IMR-90 (cell line): ENCODE measurements around the gene DISP2. TPM values are rescaled to one million over a fixed set of nuclear protein-coding genes. Genes with fewer than 3 reads are reported as not detected.

Experiments
- ATAC-seq: fragments of 200-7000 bp; cut with Tn5 transposase; 2 replicates; pipeline ENCODE4 v1.9.1; 2020; ENCODE audit warnings: low read depth, mild to moderate bottlenecking, moderate library complexity
- BruUV-seq: library from RNA; stranded (reverse); fragments of 400-500 nt; replicated peaks from 2 replicates; lab custom pipeline; 2021; lab: Mats Ljungman, UMichigan
- CTCF ChIA-PET: fragments of 300-600 bp; formaldehyde crosslinking; extraction: SDS; loops from one replicate; lab custom pipeline; 2021; ENCODE audit warnings: antibody characterized with exemption; lab: Yijun Ruan, JAX
- POLR2A ChIA-PET: fragments of 300-600 bp; sonication (Branson Sonifier 250); formaldehyde crosslinking; loops from one replicate; lab custom pipeline; 2022; ENCODE audit warnings: antibody characterized with exemption; ENCODE audit not compliant: unreplicated experiment; lab: Charles Lee
- DNase-seq: peaks from one replicate; pipeline ENCODE4 v3.0.0; 2013
- H2AFZ ChIP-seq: replicated peaks from 2 replicates; pipeline ENCODE3; 2013; ENCODE audit warnings: low read length, mild to moderate bottlenecking; ENCODE audit not compliant: poor library complexity
- H2AK5ac ChIP-seq: 2 replicates; pipeline ENCODE4 v1.6.1; 2013; ENCODE audit warnings: low read depth, low read length, inconsistent platforms
- H2AK9ac ChIP-seq: replicated peaks from 2 replicates; pipeline ENCODE3; 2013; ENCODE audit warnings: mild to moderate bottlenecking, low read depth, low read length, moderate library complexity; ENCODE audit not compliant: poor library complexity
- H2BK120ac ChIP-seq: 2 replicates; pipeline ENCODE4 v1.6.1; 2013; ENCODE audit warnings: low read depth, low read length, inconsistent platforms
- H2BK15ac ChIP-seq: 3 replicates; pipeline ENCODE4 v1.6.1; 2013; ENCODE audit warnings: low read depth, low read length, inconsistent platforms
- H2BK20ac ChIP-seq: 2 replicates; pipeline ENCODE4 v1.6.1; 2013; ENCODE audit warnings: low read depth, mild to moderate bottlenecking, inconsistent platforms, low read length, moderate library complexity
- H2BK5ac ChIP-seq: 2 replicates; pipeline ENCODE4 v1.6.1; 2013; ENCODE audit warnings: mild to moderate bottlenecking, low read depth, low read length, inconsistent platforms; ENCODE audit not compliant: poor library complexity, severe bottlenecking
- H3K14ac ChIP-seq: replicated peaks from 2 replicates; pipeline ENCODE4 v1.6.1; 2013; ENCODE audit warnings: low read depth, low read length, inconsistent platforms
- H3K18ac ChIP-seq: 2 replicates; pipeline ENCODE4 v1.6.1; 2013; ENCODE audit warnings: low read depth, low read length, control low read depth
- H3K23ac ChIP-seq: 2 replicates; pipeline ENCODE4 v1.6.1; 2013; ENCODE audit warnings: low read depth, low read length, inconsistent platforms
- H3K27ac ChIP-seq: 2 replicates; pipeline ENCODE4 v1.5.1; 2013; ENCODE audit warnings: mild to moderate bottlenecking, control low read depth, low read length; ENCODE audit not compliant: insufficient read depth
- H3K27me3 ChIP-seq: 2 replicates; pipeline ENCODE4 v1.6.1; 2013; ENCODE audit warnings: low read length; ENCODE audit not compliant: control insufficient read depth, insufficient read depth
- H3K36me3 ChIP-seq: 2 replicates; pipeline ENCODE4 v1.6.1; 2013; ENCODE audit warnings: low read length, mixed read lengths; ENCODE audit not compliant: control insufficient read depth, insufficient read depth
- H3K4ac ChIP-seq: 2 replicates; pipeline ENCODE4 v1.6.1; 2013; ENCODE audit warnings: low read depth, low read length, inconsistent platforms
- H3K4me1 ChIP-seq: 2 replicates; pipeline ENCODE4 v1.6.1; 2013; ENCODE audit warnings: low read length, mixed read lengths; ENCODE audit not compliant: control insufficient read depth, insufficient read depth
- H3K4me2 ChIP-seq: 2 replicates; pipeline ENCODE4 v1.6.1; 2013; ENCODE audit warnings: low read depth, mild to moderate bottlenecking, control low read depth, low read length, moderate library complexity
- H3K4me3 ChIP-seq: 2 replicates; pipeline ENCODE4 v1.5.1; 2013; ENCODE audit warnings: low read depth, mild to moderate bottlenecking, control low read depth, low read length, moderate library complexity; ENCODE audit not compliant: insufficient read depth
- H3K56ac ChIP-seq: 2 replicates; pipeline ENCODE4 v1.6.1; 2013; ENCODE audit warnings: low read length, inconsistent platforms; ENCODE audit not compliant: insufficient read depth; ENCODE audit errors: extremely low read depth
- H3K79me1 ChIP-seq, 2 experiments: 2 replicates each; pipeline ENCODE4 v1.6.1; 2013; ENCODE audit warnings: low read length in 2 of 2, inconsistent platforms in 1 of 2, low read depth in 1 of 2
- H3K9ac ChIP-seq: 2 replicates; pipeline ENCODE4 v1.6.1; 2013; ENCODE audit warnings: low read depth, low read length, control low read depth
- H3K9me1 ChIP-seq: 2 replicates; pipeline ENCODE4 v1.6.1; 2013; ENCODE audit warnings: low read length, inconsistent platforms; ENCODE audit not compliant: insufficient read depth
- H3K9me3 ChIP-seq: 2 replicates; pipeline ENCODE4 v1.6.1; 2013; ENCODE audit warnings: low read length; ENCODE audit not compliant: control insufficient read depth, insufficient read depth
- H4K20me1 ChIP-seq: 2 replicates; pipeline ENCODE4 v1.6.1; 2013; ENCODE audit warnings: low read length, inconsistent platforms; ENCODE audit not compliant: insufficient read depth
- H4K5ac ChIP-seq: 2 replicates; pipeline ENCODE4 v1.6.1; 2013; ENCODE audit warnings: mild to moderate bottlenecking, low read depth, low read length, control low read depth
- H4K8ac ChIP-seq, 2 experiments: 2 replicates each; pipeline ENCODE4 v1.6.1; 2013; ENCODE audit warnings: low read depth in 2 of 2, low read length in 2 of 2, control low read depth in 1 of 2, inconsistent platforms in 1 of 2
- H4K91ac ChIP-seq: 2 replicates; pipeline ENCODE4 v1.6.1; 2013; ENCODE audit warnings: low read depth, low read length, inconsistent platforms; ENCODE audit not compliant: insufficient read depth
- BHLHE40 ChIP-seq: fragments of 150-350 bp; IDR thresholded peaks from 2 replicates; pipeline ENCODE4 v1.6.1; 2016; ENCODE audit warnings: mild to moderate bottlenecking, low read depth, low read length
- CEBPB ChIP-seq: IDR thresholded peaks from 2 replicates; pipeline ENCODE4 v1.6.1; 2012; ENCODE audit warnings: low read depth, low read length, improper control_type of control experiment
- CHD1 ChIP-seq: IDR thresholded peaks from 2 replicates; pipeline ENCODE4 v1.6.1; 2012; ENCODE audit warnings: low read depth, low read length, improper control_type of control experiment
- ELK1 ChIP-seq: fragments of 150-350 bp; IDR thresholded peaks from 2 replicates; pipeline ENCODE4 v1.6.1; 2016; ENCODE audit warnings: low read depth, mild to moderate bottlenecking, low read length, moderate library complexity, borderline replicate concordance
- MAFK ChIP-seq: IDR thresholded peaks from 2 replicates; pipeline ENCODE4 v1.6.1; 2012; ENCODE audit warnings: low read depth, low read length, improper control_type of control experiment
- MXI1 ChIP-seq: IDR thresholded peaks from 2 replicates; pipeline ENCODE4 v1.6.1; 2012; ENCODE audit warnings: low read depth, mild to moderate bottlenecking, low read length, moderate library complexity, borderline replicate concordance
- RAD21 ChIP-seq: IDR thresholded peaks from 2 replicates; pipeline ENCODE4 v1.6.1; 2012; ENCODE audit warnings: low read length, improper control_type of control experiment
- RCOR1 ChIP-seq: IDR thresholded peaks from 2 replicates; pipeline ENCODE4 v1.6.1; 2012; ENCODE audit warnings: mild to moderate bottlenecking, low read length, improper control_type of control experiment; ENCODE audit not compliant: insufficient replicate concordance
- RFX5 ChIP-seq: IDR thresholded peaks from 2 replicates; pipeline ENCODE4 v1.8.0; 2012; ENCODE audit warnings: low read depth, mild to moderate bottlenecking, low read length, moderate library complexity
- SMC3 ChIP-seq: fragments of 150-350 bp; IDR thresholded peaks from 2 replicates; pipeline ENCODE4 v1.6.1; 2016; ENCODE audit warnings: low read depth, mild to moderate bottlenecking, antibody characterized with exemption, low read length, moderate library complexity
- USF2 ChIP-seq: fragments of 150-350 bp; IDR thresholded peaks from 2 replicates; pipeline ENCODE4 v1.6.1; 2017; ENCODE audit warnings: mild to moderate bottlenecking, antibody characterized with exemption, low read length, low read depth
- WGBS, 2 experiments: methylation state at CpG; one replicate each; pipeline versions ENCODE4 v1.1.5 to v1.1.7; 2013; ENCODE audit warnings: missing lambda C conversion rate in 2 of 2; ENCODE audit not compliant: insufficient read length in 1 of 2; ENCODE audit errors: extremely low coverage in 2 of 2; 5-methylcytosine and 5-hydroxymethylcytosine counted together
- dilution Hi-C: fragments of 300-500 bp; cut with HindIII; formaldehyde crosslinking; loops from one replicate; pipeline ENCODE4 v1.14.3; 2018; ENCODE audit warnings: low sequenced_read_pairs; ENCODE audit not compliant: unreplicated experiment
- in situ Hi-C: fragments of 300-500 bp; cut with MboI; formaldehyde crosslinking; loops from 3 replicates; pipeline ENCODE4 v1.14.3; 2019; ENCODE audit warnings: low sequenced_read_pairs, inconsistent platforms, mixed read lengths
- intact Hi-C: fragments of 100-400 bp; cut with micrococcal nuclease; formaldehyde crosslinking; loops from 2 replicates; pipeline ENCODE4 v1.10.0; 2022
- polyA plus RNA-seq, 3 experiments: library from polyadenylated mRNA; depleted of rRNA; stranded (reverse); fragments of >200 nt; gene quantifications; 2 replicates each; pipeline ENCODE4 v1.2.3, GENCODE V29; 2012; ENCODE audit warnings: low replicate concordance in 1 of 3
- total RNA-seq: library from RNA; depleted of rRNA; stranded (reverse); fragments of >200 nt; gene quantifications from 2 replicates; pipeline ENCODE4 v1.2.3, GENCODE V29; 2012
- TF ChIP-seq, protein P1 (sequence below): conservative IDR thresholded peaks from 2 replicates; pipeline ENCODE4 v1.5.1; 2012; ENCODE audit warnings: mild to moderate bottlenecking, low read depth, low read length, improper control_type of control experiment

DISP2 gene
- total and polyA plus RNA-seq, 2 of the 4 experiments (the other 2 are of a cell fraction): 0.34 to 0.36 TPM

GRCh38 chr15:40352281-40352901 is 5.6 kb upstream of the DISP2 start:
- 100% methylated on average over 1 of the region's 7 CpGs; no CpG with 5 or more reads in 1 of the 2 experiments for WGBS, 2 experiments
- H3K9me1 ChIP-seq: no peaks in the 10 kb centered on the region
- in situ Hi-C loops (no loop called here), dilution Hi-C loops (no loop called here), intact Hi-C loops (no loop called here)
- H2BK15ac ChIP-seq: no peak overlapping the region
- no peak overlapping the region for H3K14ac ChIP-seq
- H2AFZ ChIP-seq: no peak overlapping the region
- no peak overlapping the region for H4K8ac ChIP-seq
- H3K27ac ChIP-seq: no peak overlapping the region
- H3K4ac ChIP-seq: no peak overlapping the region
- H2BK20ac ChIP-seq: no peak overlapping the region
- H3K23ac ChIP-seq: no peak overlapping the region
- TF ChIP-seq CHD1: no peak
- TF ChIP-seq USF2: no peak
- no peak for TF ChIP-seq RFX5
- TF ChIP-seq CEBPB: no peak
- no peak for TF ChIP-seq MAFK
- TF ChIP-seq, protein P1, sequence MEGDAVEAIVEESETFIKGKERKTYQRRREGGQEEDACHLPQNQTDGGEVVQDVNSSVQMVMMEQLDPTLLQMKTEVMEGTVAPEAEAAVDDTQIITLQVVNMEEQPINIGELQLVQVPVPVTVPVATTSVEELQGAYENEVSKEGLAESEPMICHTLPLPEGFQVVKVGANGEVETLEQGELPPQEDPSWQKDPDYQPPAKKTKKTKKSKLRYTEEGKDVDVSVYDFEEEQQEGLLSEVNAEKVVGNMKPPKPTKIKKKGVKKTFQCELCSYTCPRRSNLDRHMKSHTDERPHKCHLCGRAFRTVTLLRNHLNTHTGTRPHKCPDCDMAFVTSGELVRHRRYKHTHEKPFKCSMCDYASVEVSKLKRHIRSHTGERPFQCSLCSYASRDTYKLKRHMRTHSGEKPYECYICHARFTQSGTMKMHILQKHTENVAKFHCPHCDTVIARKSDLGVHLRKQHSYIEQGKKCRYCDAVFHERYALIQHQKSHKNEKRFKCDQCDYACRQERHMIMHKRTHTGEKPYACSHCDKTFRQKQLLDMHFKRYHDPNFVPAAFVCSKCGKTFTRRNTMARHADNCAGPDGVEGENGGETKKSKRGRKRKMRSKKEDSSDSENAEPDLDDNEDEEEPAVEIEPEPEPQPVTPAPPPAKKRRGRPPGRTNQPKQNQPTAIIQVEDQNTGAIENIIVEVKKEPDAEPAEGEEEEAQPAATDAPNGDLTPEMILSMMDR: no peak
- TF ChIP-seq MXI1: no peak
- no peak for TF ChIP-seq RCOR1
- no peak for TF ChIP-seq ELK1
- no peak for TF ChIP-seq BHLHE40
- no peak for TF ChIP-seq SMC3
- TF ChIP-seq RAD21: no peak
- H3K27me3 ChIP-seq: peaks cover 16% of the 10 kb centered on the region
- no peak for ATAC-seq
- H2AK9ac ChIP-seq: peak overlapping the region; percentile 3
- BruUV-seq: no TSS peak
- no peak overlapping the region for H2AK5ac ChIP-seq
- ChIA-PET CTCF (interaction anchor here (0.7 kb wide), 1 partner anchor 277 kb away, joined by 3 read pairs; no protein-coding TSS in a partner anchor), POLR2A (no interaction called here)
- no peak overlapping the region for H3K56ac ChIP-seq
- no peak overlapping the region for H3K9ac ChIP-seq
- no peak overlapping the region for H3K4me2 ChIP-seq
- no peak overlapping the region for H2BK5ac ChIP-seq
- H3K4me3 ChIP-seq: no peak overlapping the region
- peaks cover 3% of the 10 kb centered on the region; the same call in 1 of the 2 replicates for H3K4me1 ChIP-seq
- H2BK120ac ChIP-seq: no peak overlapping the region
- no peak overlapping the region for H3K18ac ChIP-seq
- H3K9me3 ChIP-seq: no peaks in the 10 kb centered on the region
- H3K79me1 ChIP-seq: no peaks in the 10 kb centered on the region
- H4K91ac ChIP-seq: no peak overlapping the region
- H4K5ac ChIP-seq: no peak overlapping the region
- no peaks in the 10 kb centered on the region for H4K20me1 ChIP-seq
- no peak for DNase-seq
- H3K36me3 ChIP-seq: no peaks in the 10 kb centered on the region
